ENCODE results near the gene MED28.
"Not testable (repeated sequence)": the region's sequence is repeated elsewhere in the genome, so short reads cannot be mapped to it uniquely, and the experiment has no call there.

MED28 gene

GRCh38 chr4:17614416-17615299, at the start of gene MED28:
Gene MED28, plus strand, starts transcription at chr4:17614641. Its CDS starts 14 bp downstream, at chr4:17614655.
- DNase-seq = peak; percentile 95

GRCh38 chr4:17565846-17566245, 48.6 kb upstream of the MED28 start:
- DNase-seq = no peak

- DNase-seq = no peak
Measured at GRCh38 chr4:17567271-17567670, 47.2 kb upstream of the MED28 start.

- DNase-seq = no peak
Measured at GRCh38 chr4:17574206-17574605, 40.2 kb upstream of the MED28 start.

GRCh38 chr4:17575177-17575576, 39.3 kb upstream of the MED28 start:
- DNase-seq = not testable (repeated sequence)

- DNase-seq = peak; percentile 100
Measured at GRCh38 chr4:17576932-17577664, 37.3 kb upstream of the MED28 start, which contains the start of gene LAP3. Gene LAP3, plus strand, starts transcription at chr4:17577198. Its CDS starts 268 bp downstream, at chr4:17577466.

GRCh38 chr4:17577665-17578481, 36.6 kb upstream of the MED28 start:
- peak; percentile 37 to 48 for DNase-seq

GRCh38 chr4:17578482-17578891, 36.0 kb upstream of the MED28 start:
- peak in 1 of 2 experiments; percentile 23 for DNase-seq

GRCh38 chr4:17580969-17581368, 33.5 kb upstream of the MED28 start:
- no peak for DNase-seq

- DNase-seq = no peak
Measured at GRCh38 chr4:17583276-17583675, 31.2 kb upstream of the MED28 start.

GRCh38 chr4:17583941-17584340, 30.5 kb upstream of the MED28 start:
- no peak for DNase-seq

- no peak for DNase-seq
Measured at GRCh38 chr4:17584521-17585213, 29.8 kb upstream of the MED28 start.

GRCh38 chr4:17587094-17587822, 27.2 kb upstream of the MED28 start:
- DNase-seq = no peak

GRCh38 chr4:17589355-17589754, 25.1 kb upstream of the MED28 start:
- no peak for DNase-seq

- no peak for DNase-seq
Measured at GRCh38 chr4:17595471-17596005, 18.9 kb upstream of the MED28 start.

- DNase-seq = no peak
Measured at GRCh38 chr4:17597517-17597916, 16.9 kb upstream of the MED28 start.

- no peak for DNase-seq
Measured at GRCh38 chr4:17599826-17600225, 14.6 kb upstream of the MED28 start.

GRCh38 chr4:17605236-17605635, 9.2 kb upstream of the MED28 start:
- DNase-seq = no peak

- peak in 1 of 2 experiments; percentile 59 for DNase-seq
Measured at GRCh38 chr4:17613761-17614415, 553 bp upstream of the MED28 start.

- no peak for DNase-seq
Measured at GRCh38 chr4:17616283-17616682, 1.8 kb downstream of the MED28 start.

- DNase-seq = no peak
Measured at GRCh38 chr4:17618926-17619325, 4.5 kb downstream of the MED28 start.

All from activated T-cell treated with anti-CD3 and anti-CD28 coated beads, Interleukin-2, amount 50 U/mL, for 48 hours (primary cell).